H1 (cell line): ENCODE results near the gene SERTAD2. TPM values are rescaled to one million over a fixed set of nuclear protein-coding genes. Genes with fewer than 3 reads are reported as not detected.

ENCODE experiments used
- CTCF ChIA-PET: fragments of 300-600 bp; sonication (Branson Sonifier 250); formaldehyde crosslinking; loops from one replicate; lab custom pipeline; 2021; ENCODE audit not compliant: partially characterized antibody; lab: Charles Lee
- POLR2A ChIA-PET: fragments of 300-600 bp; sonication (Branson Sonifier 250); formaldehyde crosslinking; loops from one replicate; lab custom pipeline; 2021; ENCODE audit warnings: inconsistent platforms; ENCODE audit not compliant: partially characterized antibody; lab: Charles Lee
- DNase-seq, 2 experiments: peaks; one replicate each; pipeline versions ENCODE4 v3.0.0 to v3.0.0-alpha.2; 2010 to 2022; ENCODE audit warnings: low spot score in 2 of 2, low read depth in 1 of 2, mixed read lengths in 1 of 2
- FAIRE-seq: peaks from 2 replicates; lab custom pipeline; 2011; peaks lifted over from hg19 to GRCh38; lab: Jason Lieb, UNC
- H2AFZ ChIP-seq: 2 replicates; pipeline ENCODE4 v1.8.1; 2012; ENCODE audit warnings: low read length, inconsistent platforms
- H2AK5ac ChIP-seq: 2 replicates; pipeline ENCODE4 v1.6.1; 2013; ENCODE audit warnings: low read depth, low read length
- H2BK120ac ChIP-seq: replicated peaks from 2 replicates; pipeline ENCODE3; 2013; ENCODE audit warnings: low read depth, low read length, inconsistent platforms
- H2BK12ac ChIP-seq: 2 replicates; pipeline ENCODE4 v1.6.1; 2013; ENCODE audit warnings: low read depth, low read length
- H2BK15ac ChIP-seq: 2 replicates; pipeline ENCODE4 v1.6.1; 2013; ENCODE audit warnings: low read length
- H2BK20ac ChIP-seq: 2 replicates; pipeline ENCODE4 v1.6.1; 2013; ENCODE audit warnings: low read length
- H2BK5ac ChIP-seq: 2 replicates; pipeline ENCODE4 v1.6.1; 2013; ENCODE audit warnings: low read depth, low read length
- H3K14ac ChIP-seq: 2 replicates; pipeline ENCODE4 v1.6.1; 2013; ENCODE audit warnings: inconsistent platforms; ENCODE audit not compliant: insufficient read length
- H3K18ac ChIP-seq: 2 replicates; pipeline ENCODE4 v1.6.1; 2013; ENCODE audit warnings: low read length; ENCODE audit errors: extremely low read depth
- H3K23ac ChIP-seq: 2 replicates; pipeline ENCODE4 v1.6.1; 2013; ENCODE audit warnings: inconsistent platforms; ENCODE audit not compliant: insufficient read length
- H3K23me2 ChIP-seq: 2 replicates; pipeline ENCODE4 v1.6.1; 2013; ENCODE audit warnings: low read depth, low read length
- H3K27ac ChIP-seq: 2 replicates; pipeline ENCODE4 v1.6.1; 2011; ENCODE audit warnings: low read depth, low read length, inconsistent platforms
- H3K27me3 ChIP-seq, 4 experiments: replicated peaks in 1 of 4; 1 replicate in 1 of 4; 2 replicates in 3 of 4; pipeline versions ENCODE4 v1.6.1 to v1.8.1; 2011 to 2013; ENCODE audit warnings: low read length in 3 of 4, mild to moderate bottlenecking in 3 of 4, inconsistent platforms in 2 of 4, mixed read lengths in 2 of 4, moderate library complexity in 1 of 4; ENCODE audit not compliant: control insufficient read depth in 3 of 4, insufficient read depth in 3 of 4; ENCODE audit errors: extremely low read depth in 1 of 4
- H3K36me3 ChIP-seq, 4 experiments: 2 replicates each; pipeline versions ENCODE4 v1.6.1 to v1.8.1; 2011 to 2013; ENCODE audit warnings: mild to moderate bottlenecking in 4 of 4, low read length in 3 of 4, moderate library complexity in 2 of 4, control low read depth in 1 of 4, inconsistent platforms in 1 of 4; ENCODE audit not compliant: insufficient read depth in 4 of 4, control insufficient read depth in 2 of 4
- H3K4ac ChIP-seq: replicated peaks from 2 replicates; pipeline ENCODE3; 2013; ENCODE audit warnings: low read length, low read depth, mixed read lengths, inconsistent platforms; ENCODE audit not compliant: insufficient read length
- H3K4me1 ChIP-seq, 4 experiments: replicated peaks in 1 of 4; 1 replicate in 1 of 4; 2 replicates in 3 of 4; pipeline versions ENCODE4 v1.6.1 to v1.8.1; 2011 to 2013; ENCODE audit warnings: low read length in 3 of 4, inconsistent platforms in 2 of 4, mixed read lengths in 1 of 4; ENCODE audit not compliant: insufficient read depth in 4 of 4, control insufficient read depth in 3 of 4
- H3K4me2 ChIP-seq, 2 experiments: 2 replicates each; pipeline versions ENCODE4 v1.6.1 to v1.8.1; 2011 to 2013; ENCODE audit warnings: low read depth in 2 of 2, low read length in 2 of 2, control low read depth in 1 of 2, inconsistent platforms in 1 of 2, mild to moderate bottlenecking in 1 of 2; ENCODE audit not compliant: insufficient read depth in 1 of 2
- H3K4me3 ChIP-seq, 4 experiments: fragments of 200-600, 300-600 bp in 1 of 4; sonication (generic), shearing (Covaris generic), sonication (Bioruptor Twin) in 1 of 4; 2 replicates each; pipeline versions ENCODE4 v1.5.1 to v1.8.1; 2011 to 2016; ENCODE audit warnings: low read length in 4 of 4, low read depth in 3 of 4, control low read depth in 2 of 4, inconsistent platforms in 2 of 4, mild to moderate bottlenecking in 2 of 4, mixed read lengths in 1 of 4, moderate library complexity in 1 of 4; ENCODE audit not compliant: insufficient read depth in 2 of 4; ENCODE audit errors: extremely low read depth in 1 of 4
- H3K56ac ChIP-seq: replicated peaks from 2 replicates; pipeline ENCODE3; 2013; ENCODE audit warnings: low read depth, mild to moderate bottlenecking, mixed read lengths, low read length, inconsistent platforms; ENCODE audit not compliant: insufficient read length
- H3K79me1 ChIP-seq: 2 replicates; pipeline ENCODE4 v1.6.1; 2013; ENCODE audit warnings: low read depth, low read length, control low read depth
- H3K79me2 ChIP-seq, 2 experiments: 2 replicates each; pipeline versions ENCODE4 v1.6.1 to v1.8.1; 2012 to 2013; ENCODE audit warnings: low read length in 2 of 2, mild to moderate bottlenecking in 2 of 2, inconsistent platforms in 1 of 2; ENCODE audit not compliant: insufficient read depth in 2 of 2, control insufficient read depth in 1 of 2
- H3K9ac ChIP-seq, 4 experiments: replicated peaks in 1 of 4; 1 replicate in 1 of 4; 2 replicates in 3 of 4; pipeline versions ENCODE4 v1.6.1 to v1.8.1; 2011 to 2013; ENCODE audit warnings: low read depth in 3 of 4, low read length in 3 of 4, control low read depth in 2 of 4, mild to moderate bottlenecking in 2 of 4, moderate library complexity in 2 of 4, inconsistent platforms in 1 of 4; ENCODE audit errors: extremely low read depth in 1 of 4
- H3K9me3 ChIP-seq, 2 experiments: 2 replicates each; pipeline versions ENCODE4 v1.6.1 to v1.8.1; 2012 to 2013; ENCODE audit warnings: mild to moderate bottlenecking in 2 of 2, moderate library complexity in 2 of 2, control low read depth in 1 of 2, inconsistent platforms in 1 of 2, low read depth in 1 of 2, low read length in 1 of 2, mixed read lengths in 1 of 2; ENCODE audit not compliant: insufficient read depth in 2 of 2
- H4K20me1 ChIP-seq, 2 experiments: replicated peaks in 1 of 2; 2 replicates each; pipeline versions ENCODE3 to v1.8.1; 2011 to 2013; ENCODE audit warnings: inconsistent platforms in 2 of 2, low read length in 2 of 2, mild to moderate bottlenecking in 1 of 2; ENCODE audit not compliant: insufficient read depth in 2 of 2, control insufficient read depth in 1 of 2
- H4K5ac ChIP-seq: 2 replicates; pipeline ENCODE4 v1.6.1; 2013; ENCODE audit warnings: low read length, low read depth, mixed read lengths, inconsistent platforms; ENCODE audit not compliant: insufficient read length
- H4K8ac ChIP-seq: 2 replicates; pipeline ENCODE4 v1.8.0; 2013; ENCODE audit warnings: mild to moderate bottlenecking, moderate library complexity, low read length, inconsistent platforms; ENCODE audit not compliant: insufficient read depth; ENCODE audit errors: extremely low read depth
- H4K91ac ChIP-seq: replicated peaks from 2 replicates; pipeline ENCODE3; 2013; ENCODE audit warnings: low read length, mixed read lengths, inconsistent platforms; ENCODE audit not compliant: insufficient read length
- EP300 ChIP-seq, 2 experiments: IDR thresholded peaks; 1 replicate in 1 of 2; 2 replicates in 1 of 2; pipeline ENCODE4 v1.6.1; 2011 to 2012; ENCODE audit warnings: low read depth in 2 of 2, low read length in 2 of 2, mild to moderate bottlenecking in 2 of 2, borderline replicate concordance in 1 of 2, inconsistent platforms in 1 of 2, moderate library complexity in 1 of 2
- WGBS, 2 experiments: shearing (Covaris generic) in 1 of 2; methylation state at CpG; one replicate each; pipeline versions ENCODE4 v1.1.6 to v1.1.7; 2013 to 2015; ENCODE audit warnings: low lambda C conversion rate in 2 of 2, mixed read lengths in 2 of 2, inconsistent platforms in 1 of 2, low coverage in 1 of 2, missing lambda C conversion rate in 1 of 2; ENCODE audit not compliant: insufficient replicate concordance in 2 of 2, insufficient coverage in 1 of 2, insufficient read length in 1 of 2; ENCODE audit errors: extremely low coverage in 1 of 2, missing lambda C conversion rate in 1 of 2; 5-methylcytosine and 5-hydroxymethylcytosine counted together
- polyA plus RNA-seq, 7 experiments: library from polyadenylated mRNA; depleted of rRNA in 3 of 7; stranded (reverse) in 5 of 7; unstranded in 2 of 7; fragments of >200 nt in 5 of 7; fragments of 200-250 nt in 2 of 7; gene quantifications; 1 replicate in 5 of 7; 2 replicates in 1 of 7; 4 replicates in 1 of 7; pipeline versions ENCODE4 v1.2.1 to v1.2.3, GENCODE V29; 2011 to 2013; ENCODE audit warnings: missing spikeins in 2 of 7, mixed read lengths in 2 of 7
- total RNA-seq: library from RNA; stranded (reverse); fragmentation: NEBNext Ultra II Directional; extraction: Animal tissue kit (Norgen Biotek cat#: 25700); gene quantifications from 2 replicates; pipeline ENCODE4 v1.2.1, GENCODE V29; 2021
- TF ChIP-seq, protein P1 (sequence below): IDR thresholded peaks from 2 replicates; pipeline ENCODE4 v1.6.1; 2012; ENCODE audit warnings: inconsistent platforms
- TF ChIP-seq, protein P2 (sequence below): IDR thresholded peaks from 2 replicates; pipeline ENCODE4 v1.6.1; 2012; ENCODE audit warnings: inconsistent platforms

The SERTAD2 gene
- total and polyA plus RNA-seq, 2 of the 8 experiments (the other 6 are each of a cell fraction or from before 2014, with no cell fraction given) = 2.9 to 4.5 TPM

DNA sequence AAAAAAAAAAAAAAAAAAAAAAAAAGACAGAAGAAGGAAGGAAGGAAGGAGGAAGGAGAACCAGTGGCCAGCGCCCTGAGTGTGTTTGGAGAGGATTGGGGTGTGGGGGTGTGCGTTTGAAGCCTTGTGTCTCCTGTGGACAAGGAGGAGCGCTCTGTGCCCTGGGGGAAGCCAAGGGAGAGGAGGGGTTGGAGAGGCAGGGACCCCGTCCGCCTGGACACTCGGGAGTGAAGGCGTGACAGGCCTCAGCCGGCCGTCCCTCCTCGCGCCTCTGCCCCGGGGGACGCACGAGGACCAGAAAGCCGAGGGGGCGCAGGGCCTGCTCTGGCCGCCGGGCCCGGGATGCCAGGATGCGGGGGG lies 44.9 kb downstream of the SERTAD2 start:
- Histone ChIP-seq H3K14ac (no peak overlapping the region), H3K79me1 (no peaks in the 10 kb centered on the region), H3K4me1 (peaks cover 2 to 14% (median 6%) of the 10 kb centered on the region in 4 experiments), H4K20me1 (no peaks in the 10 kb centered on the region), H3K9me3 (0 out of 4 replicates have a peak, but pooled peaks cover 0 to 2% of the 10 kb centered on the region in 2 experiments), H3K4me3 (peak overlapping the region; percentile 21 to 79 (median 54); a peak in 6 of 8 replicates), H3K27ac (no peak overlapping the region), H3K23me2 (peaks cover 4% of the 10 kb centered on the region; the same call in 1 of the 2 replicates), H4K5ac (no peak overlapping the region), H3K4me2 (peak overlapping the region; percentile 67 to 84), H3K9ac (peak overlapping the region in 1 of 4 experiments; percentile 35; a peak in 1 of 7 replicates), H3K23ac (no peak overlapping the region), H4K8ac (peak overlapping the region; percentile 22), H2AK5ac (no peak overlapping the region), H3K18ac (no peak overlapping the region), H3K79me2 (no peaks in the 10 kb centered on the region), H4K91ac (no peak overlapping the region), H3K27me3 (peaks cover 0 to 11% (median 9%) of the 10 kb centered on the region in 4 experiments; a peak in 6 of 7 replicates), H3K56ac (no peak overlapping the region), H2BK20ac (no peak overlapping the region), H3K4ac (no peak overlapping the region), H2AFZ (no peak overlapping the region; the same call in 1 of the 2 replicates), H2BK5ac (no peak overlapping the region), H2BK12ac (no peak overlapping the region; the same call in 1 of the 2 replicates), H3K36me3 (no peaks in the 10 kb centered on the region), H2BK120ac (no peak overlapping the region), H2BK15ac (peak overlapping the region; percentile 34; the same call in 1 of the 2 replicates)
- TF ChIP-seq, protein P1, sequence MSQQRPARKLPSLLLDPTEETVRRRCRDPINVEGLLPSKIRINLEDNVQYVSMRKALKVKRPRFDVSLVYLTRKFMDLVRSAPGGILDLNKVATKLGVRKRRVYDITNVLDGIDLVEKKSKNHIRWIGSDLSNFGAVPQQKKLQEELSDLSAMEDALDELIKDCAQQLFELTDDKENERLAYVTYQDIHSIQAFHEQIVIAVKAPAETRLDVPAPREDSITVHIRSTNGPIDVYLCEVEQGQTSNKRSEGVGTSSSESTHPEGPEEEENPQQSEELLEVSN = peak; percentile 81
- TF ChIP-seq EP300 (IDR thresholded peaks at IDR 0.05; ENCODE audit: borderline replicate concordance in 1 of 2, low read depth in 2 of 2, low read length in 2 of 2) = no peak
- TF ChIP-seq, protein P2, sequence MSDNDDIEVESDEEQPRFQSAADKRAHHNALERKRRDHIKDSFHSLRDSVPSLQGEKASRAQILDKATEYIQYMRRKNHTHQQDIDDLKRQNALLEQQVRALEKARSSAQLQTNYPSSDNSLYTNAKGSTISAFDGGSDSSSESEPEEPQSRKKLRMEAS = peak; percentile 90
- ChIA-PET CTCF (interaction anchor here (0.6 to 5.9 kb wide), 15 partner anchors 12 to 526 kb away, joined by 3 to 135 read pairs (median 5); partner anchors contain the start of gene SERTAD2), POLR2A (interaction anchor here (0.8 to 1.2 kb wide), 3 partner anchors 8 to 45 kb away, joined by 3 read pairs; partner anchors contain the start of gene SERTAD2)
- 12% methylated on average over 14 of the region's 20 CpGs; no CpG with 5 or more reads in 1 of the 2 experiments for WGBS, 2 experiments
- FAIRE-seq = no peak
- peak in 1 of 2 experiments; percentile 76 for DNase-seq
